DMS79 treated with DMSO at 0.1 percent for 48 hours (cell line): ENCODE results near the gene DNAJC15.
A peak's percentile ranks its signal among the peaks of the same experiment; 100 is the strongest.
"Not testable (repeated sequence)": the region's sequence is repeated elsewhere in the genome, so short reads cannot be mapped to it uniquely, and the experiment has no call there.

Source experiments
- DNase-seq: peaks from one replicate; lab custom pipeline; 2025; lab: John Stamatoyannopoulos, UW

The DNAJC15 gene

GRCh38 chr13:43045302-43045773, 22.0 kb downstream of the DNAJC15 start:
- DNase-seq, result not testable (repeated sequence)

- DNase-seq, result no peak
Measured at GRCh38 chr13:43046259-43046658, 22.9 kb downstream of the DNAJC15 start.

- no peak for DNase-seq
Measured at GRCh38 chr13:43054803-43055802, 31.7 kb downstream of the DNAJC15 start.

- peak; percentile 45 for DNase-seq
Measured at GRCh38 chr13:43057653-43058317, 34.4 kb downstream of the DNAJC15 start.

- DNase-seq, result no peak
Measured at GRCh38 chr13:43058318-43058674, 34.9 kb downstream of the DNAJC15 start.

- DNase-seq, result no peak
Measured at GRCh38 chr13:43058831-43059230, 35.4 kb downstream of the DNAJC15 start.

- not testable (repeated sequence) for DNase-seq
Measured at GRCh38 chr13:43059779-43060178, 36.4 kb downstream of the DNAJC15 start.

GRCh38 chr13:43060806-43061205, 37.4 kb downstream of the DNAJC15 start:
- not testable (repeated sequence) for DNase-seq

GRCh38 chr13:43061496-43062280, 38.3 kb downstream of the DNAJC15 start:
- DNase-seq, result no peak

- no peak for DNase-seq
Measured at GRCh38 chr13:43071824-43072223, 48.4 kb downstream of the DNAJC15 start.

- DNase-seq, result no peak
Measured at GRCh38 chr13:43072394-43072793, 49.0 kb downstream of the DNAJC15 start.

- DNase-seq, result no peak
Measured at GRCh38 chr13:43074824-43075510, 51.6 kb downstream of the DNAJC15 start.

GRCh38 chr13:43075511-43075902, 52.1 kb downstream of the DNAJC15 start:
- not testable (repeated sequence) for DNase-seq

GRCh38 chr13:43077046-43077445, 53.7 kb downstream of the DNAJC15 start:
- DNase-seq, result no peak

GRCh38 chr13:43077461-43077860, 54.1 kb downstream of the DNAJC15 start:
- DNase-seq, result no peak

- no peak for DNase-seq
Measured at GRCh38 chr13:43077906-43078305, 54.5 kb downstream of the DNAJC15 start.

- DNase-seq, result no peak
Measured at GRCh38 chr13:43078399-43078798, 55.0 kb downstream of the DNAJC15 start.

- DNase-seq, result no peak
Measured at GRCh38 chr13:43079392-43079931, 56.1 kb downstream of the DNAJC15 start.

- no peak for DNase-seq
Measured at GRCh38 chr13:43080199-43080598, 56.8 kb downstream of the DNAJC15 start.

- DNase-seq, result no peak
Measured at GRCh38 chr13:43081866-43082265, 58.5 kb downstream of the DNAJC15 start.

- no peak for DNase-seq
Measured at GRCh38 chr13:43083750-43084149, 60.4 kb downstream of the DNAJC15 start.
